ENCODE results near the gene RHOBTB3.

- TF ChIP-seq, protein P1, sequence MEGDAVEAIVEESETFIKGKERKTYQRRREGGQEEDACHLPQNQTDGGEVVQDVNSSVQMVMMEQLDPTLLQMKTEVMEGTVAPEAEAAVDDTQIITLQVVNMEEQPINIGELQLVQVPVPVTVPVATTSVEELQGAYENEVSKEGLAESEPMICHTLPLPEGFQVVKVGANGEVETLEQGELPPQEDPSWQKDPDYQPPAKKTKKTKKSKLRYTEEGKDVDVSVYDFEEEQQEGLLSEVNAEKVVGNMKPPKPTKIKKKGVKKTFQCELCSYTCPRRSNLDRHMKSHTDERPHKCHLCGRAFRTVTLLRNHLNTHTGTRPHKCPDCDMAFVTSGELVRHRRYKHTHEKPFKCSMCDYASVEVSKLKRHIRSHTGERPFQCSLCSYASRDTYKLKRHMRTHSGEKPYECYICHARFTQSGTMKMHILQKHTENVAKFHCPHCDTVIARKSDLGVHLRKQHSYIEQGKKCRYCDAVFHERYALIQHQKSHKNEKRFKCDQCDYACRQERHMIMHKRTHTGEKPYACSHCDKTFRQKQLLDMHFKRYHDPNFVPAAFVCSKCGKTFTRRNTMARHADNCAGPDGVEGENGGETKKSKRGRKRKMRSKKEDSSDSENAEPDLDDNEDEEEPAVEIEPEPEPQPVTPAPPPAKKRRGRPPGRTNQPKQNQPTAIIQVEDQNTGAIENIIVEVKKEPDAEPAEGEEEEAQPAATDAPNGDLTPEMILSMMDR (IDR thresholded peaks at IDR 0.05), result no peak
- no peak for TF ChIP-seq POLR2AphosphoS5 (IDR thresholded peaks at IDR 0.05)
Observed at GRCh38 chr5:95806687-95807086, 75.6 kb downstream of the RHOBTB3 start.

Measured in breast epithelium (tissue), 3 donors.